ENCODE results near the gene CPD.

CPD gene

DNA sequence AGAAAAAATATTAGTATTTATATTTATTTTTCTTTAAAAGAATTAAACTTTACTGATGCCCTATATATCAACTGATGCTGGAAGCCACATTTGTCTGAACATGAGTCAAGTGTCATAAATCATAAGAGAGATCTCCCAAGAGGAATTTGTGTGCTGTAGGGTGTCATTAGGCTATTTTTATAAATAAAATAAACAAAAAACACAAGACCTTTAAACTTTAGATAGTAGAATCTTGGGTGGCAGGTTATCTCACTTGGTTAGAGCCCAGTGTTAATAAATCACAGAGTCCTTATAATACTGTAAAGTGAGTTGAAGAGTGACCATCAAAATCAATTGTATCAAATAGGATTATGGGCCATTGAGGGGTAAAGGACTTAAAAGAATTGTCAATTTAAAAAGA lies 21.3 kb upstream of the CPD start:
- no peak for DNase-seq

DNA sequence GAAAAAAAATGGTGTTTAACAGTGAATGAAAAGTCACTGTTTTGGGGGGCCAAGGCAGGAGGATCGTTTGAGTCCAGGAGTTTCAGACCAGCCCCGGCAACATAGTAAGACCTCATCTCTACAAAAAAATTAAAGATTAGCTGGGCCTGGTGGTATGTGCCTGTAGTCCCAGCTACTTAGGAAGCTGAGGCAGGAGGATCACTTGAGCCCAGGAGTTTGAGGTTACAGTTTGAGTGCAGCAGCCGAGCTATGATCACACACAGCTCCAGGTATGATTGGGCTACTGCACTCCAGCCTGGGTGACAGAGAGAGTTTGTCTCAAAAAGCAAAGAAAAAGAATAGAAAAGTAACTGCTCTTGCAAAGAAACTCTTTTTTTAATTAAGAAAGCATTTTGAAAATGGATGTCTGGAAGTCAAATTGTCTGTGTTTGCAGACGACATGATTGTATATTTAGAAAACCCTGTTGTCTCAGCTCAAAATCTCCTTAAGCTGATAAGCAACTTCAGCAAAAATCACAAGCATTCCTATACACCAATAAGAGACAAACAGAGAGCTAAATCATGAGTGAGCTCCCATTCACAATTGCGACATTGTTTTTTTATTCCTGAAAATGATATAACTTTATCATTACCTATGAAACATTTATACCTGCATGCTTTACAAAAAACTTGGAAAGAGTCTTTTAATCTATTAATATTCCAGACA lies 20.5 kb upstream of the CPD start:
- no peak for DNase-seq

DNA sequence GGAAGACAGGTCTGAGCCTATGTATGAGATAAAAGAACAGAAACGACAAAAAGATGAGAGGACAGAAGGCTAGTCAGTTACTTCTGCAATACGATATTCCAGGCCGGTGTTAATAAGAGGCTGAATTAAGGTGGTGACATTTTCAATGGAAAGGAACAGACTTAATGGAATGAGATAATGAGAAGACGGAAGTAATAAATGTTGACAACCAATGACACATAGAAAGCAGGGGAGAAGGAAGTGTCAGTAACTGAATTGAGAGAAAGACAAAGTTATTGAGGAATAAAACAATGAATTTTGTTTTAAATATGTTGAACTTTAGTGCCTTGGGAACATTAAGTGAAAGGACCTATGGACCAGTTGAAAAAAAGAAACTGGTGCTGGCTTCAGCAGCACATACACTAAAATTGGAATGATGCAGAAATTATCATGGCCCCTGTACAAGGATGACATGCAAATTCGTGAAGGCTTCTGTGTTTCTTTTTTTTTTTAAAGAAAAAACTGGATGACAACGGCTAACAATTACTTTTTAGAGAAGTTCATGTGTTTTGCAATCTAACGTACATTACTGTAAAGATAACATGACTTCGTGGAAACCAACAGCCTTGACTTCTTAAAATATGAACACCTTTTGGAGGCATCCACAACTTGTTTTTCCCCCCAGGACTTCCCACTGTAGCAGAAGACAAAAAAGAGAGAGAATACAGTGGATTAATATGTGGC lies 18.5 kb upstream of the CPD start:
- no peak for DNase-seq

DNA sequence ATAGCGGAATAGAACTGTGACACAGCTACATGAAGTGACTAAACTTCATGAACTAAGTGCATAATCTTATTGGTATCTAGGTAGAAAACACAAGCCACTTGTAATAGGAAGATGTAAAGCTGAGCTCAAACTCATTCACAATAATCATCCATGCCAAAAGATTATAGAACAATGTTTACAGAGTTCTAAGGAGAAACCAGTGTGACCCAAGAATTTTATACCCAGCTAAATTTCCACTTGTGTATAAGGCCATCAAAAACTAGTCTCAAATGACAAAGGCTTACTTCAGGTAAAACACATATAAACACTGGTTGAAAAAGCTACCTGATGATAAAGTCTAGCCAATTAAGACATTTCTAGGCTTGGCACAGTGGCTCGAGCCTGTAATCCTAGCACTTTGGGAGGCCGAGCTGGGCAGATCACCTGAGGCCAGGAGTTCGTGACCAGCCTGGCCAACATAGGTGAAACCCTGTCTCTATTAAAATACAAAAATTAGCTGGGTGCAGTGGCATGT lies 16.9 kb upstream of the CPD start:
- no peak for DNase-seq

DNA sequence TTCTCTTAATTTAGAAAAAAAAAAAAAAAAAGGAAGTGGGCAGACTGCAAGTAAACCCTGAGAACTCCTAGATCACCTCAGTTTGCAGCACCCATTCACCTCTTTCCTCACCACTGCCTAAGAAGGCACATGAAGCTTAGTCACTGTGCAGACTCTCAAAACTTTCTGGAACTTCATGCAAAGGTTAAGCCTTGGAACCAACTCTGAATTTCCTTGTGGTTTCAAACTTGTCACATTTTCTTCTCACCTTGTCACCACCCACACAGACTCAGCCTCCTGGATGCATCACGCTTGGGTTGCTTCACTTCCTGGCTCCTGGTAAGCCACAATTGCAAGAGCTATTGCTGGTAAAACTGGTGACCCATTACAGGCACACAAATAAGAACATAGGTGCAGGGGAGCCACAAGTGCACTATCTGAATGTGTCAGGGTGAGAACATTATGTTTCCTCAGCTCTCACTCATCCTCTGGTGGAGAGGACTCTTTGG lies 15.0 kb upstream of the CPD start:
- DNase-seq = no peak

DNA sequence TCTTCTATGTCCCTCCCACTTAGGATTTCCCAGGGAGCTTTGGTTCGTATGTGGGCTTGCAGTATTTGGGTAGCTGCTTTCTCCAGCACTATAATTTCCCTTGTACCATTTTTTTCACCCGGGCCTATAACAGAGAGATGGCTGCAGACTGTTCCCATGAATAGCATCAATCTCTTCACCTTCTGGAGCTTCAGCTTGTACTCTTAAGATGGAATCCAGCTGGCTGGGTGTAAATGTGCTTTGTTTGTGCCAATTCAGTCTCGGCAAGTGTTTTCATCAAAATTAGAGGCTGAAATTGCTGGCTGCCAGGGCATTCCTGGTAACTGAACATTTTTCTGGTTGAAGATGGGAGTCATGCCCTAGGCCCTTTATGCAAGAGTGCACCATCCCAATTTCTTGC lies 12.2 kb upstream of the CPD start:
- no peak for DNase-seq

DNA sequence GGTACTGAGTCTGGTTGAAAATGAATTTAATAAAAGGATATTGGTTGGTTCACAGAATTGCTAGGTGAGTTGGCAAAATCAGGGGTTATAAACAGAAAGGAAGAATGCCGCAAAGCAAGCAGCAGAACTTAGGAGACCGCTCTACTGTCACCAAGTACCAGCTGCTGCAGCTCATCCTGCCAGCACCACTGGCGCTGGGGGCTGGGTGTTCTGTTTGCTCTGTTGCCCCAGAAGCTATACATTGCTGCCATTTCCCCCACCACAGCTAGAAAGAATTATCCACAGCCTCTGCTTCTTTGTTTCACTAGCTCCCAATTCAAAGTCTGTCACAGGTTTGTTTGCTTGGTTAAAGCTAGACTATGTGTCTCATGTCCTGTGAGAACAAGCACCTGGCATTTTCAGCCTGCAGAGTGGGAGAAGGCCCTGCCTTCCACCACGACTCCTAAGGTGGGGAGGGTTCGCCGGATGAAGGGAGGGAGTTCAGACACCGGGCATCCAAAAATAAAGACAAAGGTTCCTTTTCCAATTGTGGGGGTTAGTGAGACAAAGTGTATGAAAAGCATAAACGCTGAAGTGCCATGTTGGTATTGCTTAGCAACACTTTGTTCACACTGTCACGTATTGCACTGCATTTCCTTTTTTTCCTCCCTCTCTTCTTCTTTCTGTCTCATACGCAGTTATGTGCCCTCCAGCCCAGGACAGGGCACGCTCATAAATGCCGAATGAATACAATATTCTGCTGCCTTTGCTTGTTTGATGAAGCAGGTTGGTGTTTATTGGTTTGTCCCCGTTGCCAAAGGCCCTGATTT lies 9.6 kb upstream of the CPD start:
- no peak for DNase-seq

DNA sequence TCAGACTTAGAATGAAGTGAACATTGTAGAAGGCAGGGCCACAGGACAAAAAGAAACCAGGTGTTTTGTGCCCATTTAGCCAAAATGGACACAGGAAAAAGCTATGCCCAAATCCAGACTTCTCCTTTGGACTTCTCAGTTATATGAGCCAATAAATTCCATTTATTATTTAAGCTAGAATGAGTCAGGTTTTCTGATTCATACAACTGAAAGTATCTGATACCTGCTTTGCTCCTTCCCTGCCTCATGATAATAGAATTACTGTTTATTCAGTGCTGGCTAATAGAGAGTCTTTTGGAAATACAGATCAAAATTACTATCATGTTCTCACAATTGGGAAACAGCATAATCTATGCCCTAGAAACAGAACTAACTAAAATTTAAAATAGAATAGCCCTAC lies 8.7 kb upstream of the CPD start:
- no peak for DNase-seq

DNA sequence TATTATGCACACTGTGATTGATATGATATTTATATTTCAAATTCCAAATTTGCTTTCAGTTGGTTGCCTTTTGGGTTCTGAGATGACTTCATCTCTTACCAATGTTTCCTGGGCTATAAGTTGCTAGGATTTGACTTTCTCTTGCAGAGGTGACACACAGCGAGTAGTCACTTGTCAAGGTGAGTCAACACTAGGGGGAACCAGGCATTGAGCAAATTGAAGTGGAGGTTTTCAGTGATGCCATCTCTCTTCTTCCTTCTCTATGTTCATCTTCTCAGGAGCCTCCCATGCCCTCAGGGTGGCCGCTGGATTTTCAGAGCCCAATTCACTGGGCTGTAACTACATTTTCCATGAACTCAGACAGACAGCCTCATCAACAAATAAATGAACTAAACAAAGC lies 6.0 kb upstream of the CPD start:
- DNase-seq = no peak

DNA sequence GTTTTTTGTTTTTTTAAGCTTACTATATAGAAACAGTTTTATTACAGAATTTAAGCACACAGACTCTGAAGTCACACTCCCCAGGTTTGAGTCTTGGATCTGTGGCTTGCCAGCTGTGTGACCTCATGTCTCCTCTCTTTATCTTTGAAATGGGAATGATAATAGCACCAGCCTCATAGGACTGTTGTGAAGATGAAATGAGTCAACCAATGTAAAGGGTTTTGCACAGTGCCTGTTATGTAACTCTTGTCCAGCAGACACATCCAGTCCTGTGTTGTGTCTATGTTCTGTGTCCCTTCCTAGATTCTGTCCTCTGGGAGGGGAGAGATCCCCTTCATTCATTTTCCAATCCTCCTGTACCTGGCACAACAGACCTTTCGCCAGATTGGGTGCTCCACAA lies 3.1 kb upstream of the CPD start:
- DNase-seq = no peak

DNA sequence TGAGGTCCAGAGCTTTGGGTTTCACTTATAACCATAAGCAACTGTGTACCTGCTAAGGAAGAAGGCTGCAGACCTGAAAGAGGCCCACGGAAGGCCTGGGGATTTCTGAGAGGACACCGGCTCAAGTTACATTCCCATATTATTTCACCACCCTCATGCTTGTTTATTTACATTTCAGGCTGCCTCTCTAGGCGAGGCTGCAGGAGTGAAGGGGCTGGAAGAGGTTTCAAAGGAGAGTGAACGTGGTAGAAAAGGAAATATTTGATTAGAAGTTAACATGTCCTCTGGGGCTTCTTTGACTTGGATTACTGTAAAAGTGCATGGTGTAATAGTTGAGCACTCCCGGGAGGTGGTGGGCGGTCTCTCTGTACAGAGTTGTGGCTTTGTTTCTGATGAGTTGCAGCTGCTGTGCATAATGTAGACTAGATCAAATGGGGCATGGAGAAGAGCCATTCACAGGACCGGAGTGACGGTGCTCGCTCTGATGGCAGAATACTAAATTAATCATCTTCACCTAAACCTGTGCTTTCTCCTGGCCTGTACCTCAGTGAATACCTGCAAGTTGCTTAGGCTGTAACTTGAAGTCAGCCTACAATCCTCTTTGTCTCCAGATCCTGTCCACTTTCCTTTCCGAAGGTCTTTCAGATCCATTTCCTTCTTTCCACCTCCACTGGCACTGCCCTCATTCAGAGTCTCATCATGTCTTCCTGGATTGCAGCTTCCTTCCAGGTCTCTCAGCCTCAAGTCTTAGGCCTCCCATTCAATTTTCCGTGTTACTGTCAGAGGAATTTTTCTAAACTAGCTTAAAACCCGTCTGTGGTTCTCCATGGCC lies 1.9 kb upstream of the CPD start:
- peak; percentile 98 for DNase-seq

DNA sequence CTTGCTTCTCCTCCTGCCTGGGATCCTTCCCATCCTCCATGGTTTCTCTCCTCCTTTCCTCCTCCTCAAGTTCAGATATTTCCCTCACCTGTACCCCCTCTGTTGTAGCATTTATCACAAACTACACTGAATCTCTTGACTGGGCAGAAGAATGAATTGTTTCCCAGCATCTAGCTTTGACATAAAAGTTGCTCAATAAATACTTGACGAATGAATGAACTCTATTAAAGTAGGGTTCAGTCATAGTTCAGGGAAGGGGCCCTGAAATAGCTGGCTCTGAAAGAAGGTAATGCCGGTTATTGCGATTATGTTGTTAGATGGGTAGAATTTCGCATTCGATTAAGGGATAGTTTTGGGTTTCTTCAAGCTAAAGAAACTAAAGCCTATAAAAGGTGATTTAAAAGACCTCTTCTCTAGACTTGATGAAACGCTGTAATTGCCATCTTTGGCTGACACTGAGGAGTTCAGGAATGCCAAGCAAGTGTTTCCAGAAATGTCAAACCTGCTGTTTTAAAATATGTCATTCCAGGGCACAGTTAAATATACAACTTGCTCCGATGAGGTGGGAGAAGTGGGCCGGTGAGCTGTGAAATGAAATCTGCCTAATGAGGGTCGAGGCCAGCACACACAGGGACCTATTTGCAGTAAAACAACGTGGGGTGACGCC lies 1.0 kb upstream of the CPD start:
- no peak for DNase-seq

DNA sequence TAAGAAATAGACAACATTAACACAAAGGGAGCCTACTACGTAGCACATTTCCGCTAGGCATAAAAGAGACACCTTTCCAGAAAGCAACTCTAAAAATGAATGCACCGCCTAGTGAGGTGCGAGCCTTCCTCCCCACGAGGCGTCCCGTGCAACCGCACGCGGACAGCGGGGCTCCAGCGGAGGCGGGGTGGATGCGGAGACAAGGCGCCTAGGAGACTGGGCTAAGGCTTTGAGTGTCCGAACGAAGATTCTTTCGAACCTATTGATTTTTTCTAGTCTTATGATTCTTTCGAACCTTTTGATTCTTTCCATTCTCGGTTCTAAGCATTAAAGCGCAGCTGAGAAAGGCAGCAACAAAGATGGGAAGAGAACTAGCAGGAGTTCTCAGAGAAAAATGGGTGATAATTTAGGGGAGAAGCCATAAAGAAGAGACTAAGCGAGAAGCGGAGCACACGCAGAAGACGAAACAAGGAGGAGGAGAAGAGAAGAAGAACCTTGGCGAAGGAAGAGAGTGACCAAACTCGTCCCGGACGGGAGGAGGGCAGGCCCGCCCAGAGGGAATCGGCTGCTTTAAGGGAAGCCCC lies 394 bp upstream of the CPD start:
- DNase-seq = no peak

DNA sequence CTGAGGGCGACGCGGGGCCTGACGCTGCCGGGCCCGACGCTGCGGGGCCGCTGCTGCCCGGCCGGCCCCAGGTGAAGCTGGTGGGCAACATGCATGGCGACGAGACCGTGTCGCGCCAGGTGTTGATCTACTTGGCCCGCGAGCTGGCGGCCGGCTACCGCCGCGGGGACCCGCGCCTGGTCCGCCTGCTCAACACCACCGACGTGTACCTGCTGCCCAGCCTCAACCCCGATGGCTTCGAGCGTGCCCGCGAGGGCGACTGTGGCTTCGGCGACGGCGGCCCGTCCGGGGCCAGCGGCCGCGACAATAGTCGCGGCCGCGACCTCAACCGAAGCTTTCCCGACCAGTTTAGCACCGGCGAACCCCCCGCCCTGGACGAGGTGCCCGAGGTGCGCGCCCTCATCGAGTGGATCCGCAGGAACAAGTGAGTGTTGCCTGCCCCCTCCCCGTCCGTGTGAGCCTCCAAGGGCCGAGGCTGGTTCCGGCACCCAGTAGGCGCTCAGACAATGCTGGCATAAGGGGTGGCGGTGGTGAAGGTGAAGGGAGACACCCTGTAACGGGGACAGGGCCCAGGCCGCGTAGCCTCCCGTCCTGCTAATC lies 676 bp downstream of the CPD start:
- DNase-seq = no peak

DNA sequence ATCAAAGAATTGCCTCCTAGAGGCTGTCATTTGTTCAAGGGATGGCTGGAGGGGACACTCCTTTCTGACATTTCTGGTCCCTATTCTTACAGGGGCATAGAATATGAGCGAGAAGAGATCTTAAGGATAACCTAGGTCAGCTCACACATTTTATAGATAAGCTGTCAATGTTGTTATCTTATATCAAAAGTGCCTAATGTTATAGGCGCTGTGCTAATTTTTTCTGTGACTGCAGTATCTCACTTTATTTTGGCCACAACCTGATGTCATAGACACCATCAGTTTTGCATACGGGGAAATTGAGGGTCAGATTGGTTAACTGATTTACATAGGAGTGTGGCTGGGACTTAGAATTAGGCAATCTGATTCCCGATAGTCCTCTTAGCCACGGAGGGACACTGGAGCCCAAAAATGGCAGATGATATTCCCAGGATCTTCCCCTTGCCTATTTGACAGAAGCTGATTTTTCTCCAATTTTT lies 1.2 kb downstream of the CPD start:
- DNase-seq = no peak

DNA sequence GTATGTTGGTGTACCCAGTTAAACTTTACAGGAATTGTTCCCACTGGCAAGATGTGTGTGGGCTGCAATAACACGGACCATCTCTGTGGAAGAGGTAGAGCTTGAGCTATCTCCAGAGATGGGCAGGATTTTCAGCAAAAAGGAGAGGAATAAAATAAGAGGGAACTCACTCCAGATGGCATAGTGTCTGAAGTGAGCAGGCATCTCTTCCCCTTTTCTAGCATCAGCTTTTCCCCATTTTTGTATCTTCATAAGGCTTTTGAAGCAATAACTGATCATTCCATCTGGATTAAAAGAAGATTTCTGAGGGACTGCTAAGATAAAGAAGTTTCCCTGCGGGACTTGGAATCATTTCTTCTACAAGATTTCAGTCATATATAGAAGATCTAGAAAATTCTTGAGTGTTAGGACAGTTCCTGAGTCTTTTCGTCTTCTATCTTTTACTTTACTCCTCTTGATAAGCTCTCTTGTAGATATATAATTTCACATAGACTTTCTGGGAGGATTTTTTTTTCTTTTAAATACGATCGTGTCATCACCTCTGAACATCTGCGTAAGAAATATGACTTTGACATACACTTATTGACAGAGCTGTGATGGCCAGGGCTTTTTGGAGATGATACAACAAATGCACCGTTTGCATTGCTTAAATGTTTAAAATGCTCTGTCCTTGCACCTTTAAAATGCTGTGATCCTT lies 2.1 kb downstream of the CPD start:
- DNase-seq = no peak

DNA sequence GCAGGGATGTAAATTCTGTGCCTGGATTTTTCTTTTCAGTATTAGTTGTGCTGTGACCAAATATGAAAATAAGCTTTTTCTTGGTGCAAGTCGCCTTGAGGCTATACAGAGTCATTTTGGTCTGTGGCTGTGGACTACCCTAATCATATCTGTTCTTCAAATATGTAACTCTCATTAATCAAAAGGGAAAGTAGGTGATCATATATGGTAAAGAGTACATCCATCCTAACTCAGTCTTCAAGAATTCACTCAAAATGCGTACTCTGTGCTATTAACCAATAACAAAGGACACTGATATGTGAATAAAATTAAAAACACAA lies 2.6 kb downstream of the CPD start:
- DNase-seq = no peak

DNA sequence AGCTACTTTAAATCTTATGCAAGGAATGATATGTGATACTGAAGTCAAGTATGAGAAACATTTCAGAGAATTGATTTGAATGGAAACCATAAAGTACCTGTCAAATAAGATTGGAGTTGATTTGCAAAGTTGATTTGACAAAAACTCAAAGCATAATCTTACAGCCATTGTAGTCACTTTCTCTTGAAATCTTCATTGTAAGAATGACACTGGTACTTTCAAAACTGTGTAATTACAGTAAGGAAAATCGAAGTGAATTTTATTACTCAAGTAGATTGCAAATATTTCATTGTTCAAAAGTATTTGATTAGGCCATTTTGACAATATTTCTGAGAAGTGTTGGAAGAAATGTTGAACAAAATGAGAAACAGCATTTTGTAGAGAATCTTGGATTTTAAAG lies 3.6 kb downstream of the CPD start:
- no peak for DNase-seq

DNA sequence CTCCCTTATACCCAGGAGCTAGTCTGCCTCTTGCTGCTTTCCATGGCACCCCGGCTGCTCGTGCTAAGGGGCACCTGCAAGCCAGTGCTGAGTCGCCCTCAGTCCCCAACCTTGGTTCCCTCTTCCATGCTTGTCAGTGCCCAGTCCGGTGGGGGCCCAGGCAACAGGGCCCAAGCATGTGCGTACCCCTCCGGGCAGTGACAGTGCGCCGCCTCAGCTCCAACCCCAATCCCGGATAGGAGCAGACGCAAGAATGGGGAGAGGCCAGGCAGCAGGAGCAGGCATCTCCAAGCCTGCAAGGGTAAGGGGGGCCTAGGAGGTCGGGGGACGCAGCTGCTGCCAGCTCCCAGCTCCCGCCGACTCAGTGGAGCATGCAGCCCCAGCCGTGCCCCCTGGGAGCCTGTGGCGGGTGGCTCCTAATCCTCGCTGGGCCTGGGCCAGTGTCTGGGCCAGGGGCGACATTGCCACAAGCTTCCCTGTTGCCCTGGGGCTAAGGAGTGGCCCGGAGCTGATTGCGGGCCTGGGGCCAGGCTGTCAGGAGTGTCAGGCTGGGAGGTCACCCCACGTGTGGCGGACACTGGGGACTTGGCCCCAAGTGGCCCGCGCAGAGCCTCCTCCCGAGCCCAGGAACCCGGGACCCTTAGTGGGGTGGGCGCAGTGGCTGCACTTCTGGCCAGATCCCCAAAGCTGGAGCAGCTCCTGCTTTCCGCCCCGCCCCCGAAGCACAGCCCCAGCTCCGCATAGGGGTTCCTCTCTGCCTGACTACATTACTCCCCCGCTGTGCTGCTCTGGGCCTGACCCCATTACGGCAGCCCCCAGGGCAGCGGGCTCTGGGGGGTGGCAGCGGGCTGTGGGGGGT lies 9.8 kb downstream of the CPD start:
- DNase-seq = no peak

Data from NCI-H748 treated with DMSO at 0.1 percent for 48 hours (cell line).